ENCODE results near the gene COL4A6.

GRCh38 chrX:108270280-108270679, 167.9 kb downstream of the COL4A6 start:
- TF ChIP-seq EZH2 (IDR thresholded peaks at IDR 0.05) (no peak), CTCF (IDR thresholded peaks at IDR 0.05) (no peak)

All from neural progenitor cell (in vitro differentiated cells).